WTC11 (cell line): ENCODE measurements around the gene RAB22A.

Source experiments
- ATF6 ChIP-seq: sonication (generic); formaldehyde crosslinking; IDR thresholded peaks from 2 replicates; pipeline ENCODE4 v1.8.1; 2023; ENCODE audit warnings: mild to moderate bottlenecking, missing genetic modification reagents
- CREB1 ChIP-seq: sonication (generic); formaldehyde crosslinking; IDR thresholded peaks from 2 replicates; pipeline ENCODE4 v1.8.0; 2023; ENCODE audit warnings: mild to moderate bottlenecking, missing genetic modification reagents
- CTCF ChIP-seq: fragments of 200-600 bp; IDR thresholded peaks from 2 replicates; pipeline ENCODE4 v1.8.0; 2022; ENCODE audit warnings: antibody characterized with exemption
- NR2C2 ChIP-seq: sonication (generic); formaldehyde crosslinking; IDR thresholded peaks from 2 replicates; pipeline ENCODE4 v1.8.0; 2022; ENCODE audit warnings: mild to moderate bottlenecking, missing genetic modification reagents
- TCF7 ChIP-seq: sonication (generic); formaldehyde crosslinking; IDR thresholded peaks from 2 replicates; pipeline ENCODE4 v1.8.0; 2022; ENCODE audit warnings: mild to moderate bottlenecking, low read depth, missing genetic modification reagents, moderate library complexity
- USF2 ChIP-seq: sonication (generic); formaldehyde crosslinking; IDR thresholded peaks from 2 replicates; pipeline ENCODE4 v1.8.1; 2023; ENCODE audit warnings: mild to moderate bottlenecking, missing genetic modification reagents, moderate library complexity
- ZNF232 ChIP-seq: sonication (generic); formaldehyde crosslinking; IDR thresholded peaks from 2 replicates; pipeline ENCODE4 v1.8.0; 2022; ENCODE audit warnings: mild to moderate bottlenecking, missing genetic modification reagents
- ZNF423 ChIP-seq: fragments of 250-450 bp; sonication (Bioruptor Pico); IDR thresholded peaks from 2 replicates; pipeline ENCODE4 v2.1.2; 2022; ENCODE audit warnings: mild to moderate bottlenecking, moderate library complexity

- TF ChIP-seq USF2 (no peak), CTCF (no peak), ZNF423 (CRISPR knock-in tag) (no peak), CREB1 (CRISPR knock-in tag) (no peak), ATF6 (CRISPR knock-in tag) (no peak), ZNF232 (no peak), TCF7 (CRISPR knock-in tag) (no peak), NR2C2 (no peak)
These were observed 4.5 kb upstream of the RAB22A start for GRCh38 chr20:58305061-58305460.
